C4-2B (cell line): Measurements from ENCODE around the gene SLC35A3.
A peak's percentile ranks its signal among the peaks of the same experiment; 100 is the strongest.

Experiments used
- H3K27ac ChIP-seq: fragments of 450-650 bp; 2 replicates; pipeline ENCODE4 v1.5.1; 2017
- ZFX ChIP-seq: fragments of 450-650 bp; IDR thresholded peaks from 2 replicates; pipeline ENCODE4 v1.6.1; 2017
- TF ChIP-seq, protein P1 (sequence below): fragments of 450-650 bp; conservative IDR thresholded peaks from 2 replicates; pipeline ENCODE4 v1.5.1; 2017; ENCODE audit warnings: mild to moderate bottlenecking

Gene SLC35A3

DNA sequence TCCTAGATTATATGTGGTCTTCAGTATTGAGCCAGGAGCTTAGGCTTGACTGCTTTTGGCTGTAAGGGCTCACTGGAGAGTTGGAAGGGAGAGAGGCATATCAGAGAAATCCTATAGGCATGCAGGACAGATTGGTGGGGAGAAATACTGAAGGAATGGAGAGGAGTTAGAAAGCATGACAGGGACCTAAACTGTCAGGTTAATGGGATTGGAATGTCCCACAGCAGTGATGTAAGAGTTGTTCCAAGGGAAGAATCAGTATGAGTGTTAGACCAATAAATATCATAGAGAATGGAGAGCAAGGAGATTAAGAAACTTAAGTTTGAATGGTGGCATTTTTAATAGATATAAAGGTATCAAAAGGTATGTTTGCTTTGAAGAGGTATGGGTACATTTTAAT lies 39.7 kb downstream of the SLC35A3 start:
- TF ChIP-seq ZFX: no peak
- TF ChIP-seq, protein P1, sequence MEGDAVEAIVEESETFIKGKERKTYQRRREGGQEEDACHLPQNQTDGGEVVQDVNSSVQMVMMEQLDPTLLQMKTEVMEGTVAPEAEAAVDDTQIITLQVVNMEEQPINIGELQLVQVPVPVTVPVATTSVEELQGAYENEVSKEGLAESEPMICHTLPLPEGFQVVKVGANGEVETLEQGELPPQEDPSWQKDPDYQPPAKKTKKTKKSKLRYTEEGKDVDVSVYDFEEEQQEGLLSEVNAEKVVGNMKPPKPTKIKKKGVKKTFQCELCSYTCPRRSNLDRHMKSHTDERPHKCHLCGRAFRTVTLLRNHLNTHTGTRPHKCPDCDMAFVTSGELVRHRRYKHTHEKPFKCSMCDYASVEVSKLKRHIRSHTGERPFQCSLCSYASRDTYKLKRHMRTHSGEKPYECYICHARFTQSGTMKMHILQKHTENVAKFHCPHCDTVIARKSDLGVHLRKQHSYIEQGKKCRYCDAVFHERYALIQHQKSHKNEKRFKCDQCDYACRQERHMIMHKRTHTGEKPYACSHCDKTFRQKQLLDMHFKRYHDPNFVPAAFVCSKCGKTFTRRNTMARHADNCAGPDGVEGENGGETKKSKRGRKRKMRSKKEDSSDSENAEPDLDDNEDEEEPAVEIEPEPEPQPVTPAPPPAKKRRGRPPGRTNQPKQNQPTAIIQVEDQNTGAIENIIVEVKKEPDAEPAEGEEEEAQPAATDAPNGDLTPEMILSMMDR: no peak
- no peak overlapping the region for H3K27ac ChIP-seq

DNA sequence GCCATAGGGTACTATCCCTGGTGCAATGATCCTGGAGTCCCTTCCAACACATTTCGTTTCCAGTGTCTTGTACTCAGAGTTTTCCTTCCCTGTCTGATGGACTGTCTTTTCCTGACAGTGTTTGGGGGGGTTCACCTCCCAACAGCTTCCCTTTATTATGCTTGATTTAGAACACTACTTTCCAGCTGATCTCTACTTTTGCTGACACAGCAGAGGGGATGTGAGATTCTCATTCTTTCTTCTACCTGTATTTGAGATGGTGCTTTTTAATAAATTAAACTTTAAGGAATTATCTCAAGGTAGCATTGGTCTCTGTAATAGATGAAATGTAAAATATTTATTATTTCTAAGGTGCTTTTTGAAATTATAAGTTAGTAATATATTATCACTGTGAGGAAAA lies 41.0 kb downstream of the SLC35A3 start:
- TF ChIP-seq, protein P1: no peak
- TF ChIP-seq ZFX: no peak
- no peak overlapping the region for H3K27ac ChIP-seq

DNA sequence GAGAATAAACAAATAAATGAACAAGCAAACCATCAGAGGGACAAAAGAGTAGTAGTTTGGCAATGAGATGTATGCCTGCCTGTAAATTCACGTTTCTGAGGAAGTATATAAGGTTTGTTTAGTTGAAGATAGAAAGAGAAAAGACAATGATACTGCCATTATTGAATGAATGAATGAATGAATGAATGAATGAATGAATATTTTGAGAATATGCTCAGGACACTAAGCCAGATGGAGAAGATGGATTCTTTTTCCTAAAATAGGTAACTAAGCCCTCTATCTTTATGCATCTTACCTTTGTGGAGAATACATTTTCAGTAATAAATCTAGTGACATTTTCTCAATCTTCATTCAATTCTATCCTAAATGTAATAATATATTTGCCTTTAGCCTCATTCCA lies 49.4 kb downstream of the SLC35A3 start:
- TF ChIP-seq, protein P1: no peak
- TF ChIP-seq ZFX: no peak
- no peak overlapping the region for H3K27ac ChIP-seq

DNA sequence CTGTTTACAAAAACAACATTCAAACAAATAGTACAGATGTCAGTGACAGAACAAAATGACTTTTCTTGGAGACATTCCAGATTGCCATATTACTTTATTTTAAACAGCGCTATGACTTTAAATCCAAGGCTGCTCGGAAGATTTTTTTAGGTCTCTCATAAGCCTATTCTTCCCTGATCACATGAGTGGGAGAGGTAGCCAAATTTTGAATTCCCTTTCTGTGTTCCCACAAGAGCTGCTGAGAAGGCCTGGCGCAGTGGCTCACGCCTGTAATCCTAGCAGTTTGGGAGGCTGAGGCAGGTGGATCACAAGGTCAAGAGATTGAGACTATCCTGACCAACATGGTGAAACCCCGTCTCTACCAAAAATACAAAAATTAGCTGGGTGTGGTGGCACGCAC lies 53.7 kb downstream of the SLC35A3 start:
- H3K27ac ChIP-seq: no peak overlapping the region
- TF ChIP-seq, protein P1: no peak
- no peak for TF ChIP-seq ZFX

DNA sequence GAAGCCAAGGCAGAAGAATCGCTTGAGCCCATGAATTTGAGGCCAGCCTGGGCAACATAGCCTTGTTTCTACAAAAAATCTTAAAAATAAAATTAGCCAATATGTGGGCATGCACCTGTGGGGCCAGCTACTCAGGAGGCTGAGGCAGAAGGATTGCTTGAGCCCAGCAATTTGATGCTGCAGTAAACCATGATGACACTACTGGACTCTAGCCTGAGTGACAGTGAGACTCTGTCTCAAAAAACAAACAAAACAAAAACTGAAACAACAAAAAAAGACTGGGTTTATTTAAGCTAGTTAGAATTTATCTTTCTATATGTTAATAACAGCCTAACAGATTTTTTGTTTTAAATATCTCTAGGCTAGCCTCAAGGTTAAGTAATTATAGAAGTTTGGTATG lies 57.4 kb downstream of the SLC35A3 start:
- no peak overlapping the region for H3K27ac ChIP-seq
- TF ChIP-seq, protein P1: no peak
- no peak for TF ChIP-seq ZFX

DNA sequence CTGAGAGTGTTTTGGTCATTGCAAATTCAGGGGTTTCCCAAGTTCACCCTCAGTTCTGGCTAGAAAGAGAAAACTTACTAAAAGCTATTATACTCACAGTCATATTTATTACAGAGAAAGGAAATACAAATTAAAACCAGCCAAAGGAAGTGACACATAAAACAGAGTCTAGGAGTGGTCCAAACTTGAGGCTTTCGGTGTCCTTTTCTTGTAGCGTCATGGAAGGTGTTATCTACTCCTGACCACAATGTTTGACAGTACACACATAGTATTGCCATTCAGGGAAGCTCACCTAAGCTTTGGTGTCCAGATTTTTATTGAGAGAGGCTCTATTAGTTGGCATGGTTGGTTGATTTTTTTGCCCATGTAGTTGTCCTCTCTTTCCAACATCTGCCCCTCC lies 59.0 kb downstream of the SLC35A3 start:
- no peak overlapping the region for H3K27ac ChIP-seq
- no peak for TF ChIP-seq ZFX
- TF ChIP-seq, protein P1: no peak

DNA sequence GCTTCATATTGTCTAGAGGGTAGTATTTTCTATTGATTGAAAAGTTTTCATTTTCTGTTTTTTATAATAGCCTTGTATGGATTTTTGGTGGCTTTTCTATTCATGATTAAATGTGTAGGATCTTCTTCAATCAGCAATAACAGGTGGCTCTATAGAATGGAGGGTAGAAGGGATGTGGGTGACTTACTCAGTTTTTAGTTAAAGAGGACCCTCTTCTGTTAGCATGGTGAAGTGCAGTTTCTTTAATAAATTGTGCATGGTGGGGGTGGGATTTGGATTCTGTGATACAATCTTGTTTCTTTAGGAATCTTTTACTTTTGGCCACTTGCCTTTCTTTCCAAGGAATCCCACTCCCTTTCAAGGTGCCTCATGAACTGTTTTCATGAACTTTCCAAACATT lies 64.7 kb downstream of the SLC35A3 start:
- H3K27ac ChIP-seq: no peak overlapping the region
- TF ChIP-seq ZFX: no peak
- TF ChIP-seq, protein P1: peak; percentile 59
